Measurements from ENCODE around the gene AQP12B. TPM values are rescaled to one million over a fixed set of nuclear protein-coding genes. Genes with fewer than 3 reads are reported as not detected.
A peak's percentile ranks its signal among the peaks of the same experiment; 100 is the strongest.
"Not testable (repeated sequence)": the region's sequence is repeated elsewhere in the genome, so short reads cannot be mapped to it uniquely, and the experiment has no call there.

AQP12B gene, protein sequence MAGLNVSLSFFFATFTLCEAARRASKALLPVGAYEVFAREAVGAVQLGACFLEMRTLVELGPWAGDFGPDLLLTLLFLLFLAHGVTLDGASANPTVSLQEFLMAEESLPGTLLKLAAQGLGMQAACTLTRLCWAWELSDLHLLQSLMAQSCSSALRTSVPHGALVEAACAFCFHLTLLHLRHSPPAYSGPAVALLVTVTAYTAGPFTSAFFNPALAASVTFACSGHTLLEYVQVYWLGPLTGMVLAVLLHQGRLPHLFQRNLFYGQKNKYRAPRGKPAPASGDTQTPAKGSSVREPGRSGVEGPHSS
- total RNA-seq, result not detected in 2 replicates

DNA sequence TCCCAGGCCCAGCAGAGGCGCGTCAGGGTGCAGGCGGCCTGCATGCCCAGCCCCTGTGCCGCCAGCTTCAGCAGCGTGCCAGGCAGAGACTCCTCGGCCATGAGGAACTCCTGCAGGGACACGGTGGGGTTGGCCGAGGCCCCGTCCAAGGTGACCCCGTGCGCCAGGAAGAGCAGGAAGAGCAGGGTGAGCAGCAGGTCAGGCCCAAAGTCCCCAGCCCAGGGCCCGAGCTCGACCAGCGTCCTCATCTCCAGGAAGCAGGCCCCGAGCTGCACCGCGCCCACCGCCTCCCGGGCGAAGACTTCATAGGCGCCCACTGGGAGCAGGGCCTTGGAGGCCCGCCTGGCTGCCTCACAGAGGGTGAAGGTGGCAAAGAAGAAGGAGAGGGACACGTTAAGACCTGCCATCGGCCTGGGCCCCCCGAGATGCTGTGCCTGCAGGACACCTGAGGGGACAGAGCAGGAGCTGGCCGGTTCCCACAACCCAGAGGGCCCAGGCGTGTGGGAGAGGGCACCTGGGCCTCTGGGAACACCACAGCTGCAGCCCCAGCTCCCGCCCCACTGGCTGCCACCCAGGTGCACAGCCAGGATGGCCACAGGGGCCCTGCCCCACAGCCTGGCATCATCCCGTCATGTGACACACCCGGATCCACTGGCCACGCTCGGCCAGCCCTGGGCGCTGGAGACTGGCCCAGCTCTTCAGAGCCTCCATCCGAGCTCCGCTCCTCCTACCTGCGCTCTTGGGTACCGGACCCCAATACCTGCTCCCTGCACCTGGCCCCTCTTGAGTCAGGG, at the start of gene AQP12B:
TSS of gene AQP12B (minus strand) at position 455 of the 794 bp plus-strand sequence. CDS start at position 407, 48 bp downstream.
- intact Hi-C loops (cut with micrococcal nuclease); H3K36me3 Mint-ChIP-seq (ENCODE audit: low read depth); H3K4me1 Mint-ChIP-seq; H3K27ac Mint-ChIP-seq; H3K4me3 Mint-ChIP-seq; H3K9me3 Mint-ChIP-seq; H3K27me3 Mint-ChIP-seq: not testable (repeated sequence)
- peak; percentile 31 for DNase-seq

DNA sequence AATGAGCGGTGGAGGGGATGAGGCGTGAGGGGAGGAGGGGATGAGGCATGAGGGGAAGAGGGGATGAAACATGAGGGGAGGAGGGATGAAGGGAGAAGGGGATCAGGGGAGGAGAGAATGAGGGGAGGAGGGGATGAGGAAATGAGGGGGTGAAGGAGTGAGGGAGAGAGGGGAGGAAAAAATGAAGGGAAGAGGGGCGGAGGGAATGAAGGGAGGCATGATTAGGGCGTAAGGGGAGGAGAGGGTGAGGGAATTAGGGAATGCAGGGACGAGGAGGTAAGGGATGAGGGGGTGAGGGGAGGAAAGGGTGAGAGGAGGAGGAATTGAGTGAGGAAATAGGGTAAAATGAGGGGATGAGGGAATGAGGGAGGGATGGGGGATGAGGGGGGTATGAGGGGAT, 49.5 kb upstream of the AQP12B start:
- Mint-ChIP-seq H3K36me3 (ENCODE audit: low read depth) (no peaks in the 10 kb centered on the region), H3K27ac (no peak overlapping the region), H3K9me3 (no peaks in the 10 kb centered on the region), H3K4me1 (no peaks in the 10 kb centered on the region), H3K27me3 (no peaks in the 10 kb centered on the region), H3K4me3 (no peak overlapping the region)
- no peak for DNase-seq
- intact Hi-C loops (cut with micrococcal nuclease), result no loop called here

DNA sequence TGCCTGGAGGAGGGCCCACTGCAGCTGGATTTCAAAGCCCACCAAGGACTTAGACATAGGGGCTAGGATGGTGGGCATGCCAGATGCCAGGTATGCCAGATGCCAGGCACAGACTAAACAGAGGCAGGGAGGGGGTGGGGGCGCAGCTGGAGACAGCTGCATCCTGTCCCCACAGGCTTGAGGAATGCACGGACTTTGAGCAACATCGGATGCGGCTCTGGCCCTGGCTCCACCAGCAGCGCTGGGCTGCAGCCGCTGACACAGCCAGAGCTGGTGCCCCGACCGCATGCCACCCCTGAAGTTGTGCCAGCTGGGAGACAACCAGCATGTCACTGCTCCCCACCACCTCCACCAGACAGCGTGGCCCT, 48.5 kb upstream of the AQP12B start:
- Mint-ChIP-seq H3K4me3 (no peak overlapping the region), H3K9me3 (no peaks in the 10 kb centered on the region), H3K4me1 (no peaks in the 10 kb centered on the region), H3K36me3 (ENCODE audit: low read depth) (no peaks in the 10 kb centered on the region), H3K27me3 (no peaks in the 10 kb centered on the region), H3K27ac (no peak overlapping the region)
- DNase-seq, result no peak
- intact Hi-C loops (cut with micrococcal nuclease), result no loop called here

DNA sequence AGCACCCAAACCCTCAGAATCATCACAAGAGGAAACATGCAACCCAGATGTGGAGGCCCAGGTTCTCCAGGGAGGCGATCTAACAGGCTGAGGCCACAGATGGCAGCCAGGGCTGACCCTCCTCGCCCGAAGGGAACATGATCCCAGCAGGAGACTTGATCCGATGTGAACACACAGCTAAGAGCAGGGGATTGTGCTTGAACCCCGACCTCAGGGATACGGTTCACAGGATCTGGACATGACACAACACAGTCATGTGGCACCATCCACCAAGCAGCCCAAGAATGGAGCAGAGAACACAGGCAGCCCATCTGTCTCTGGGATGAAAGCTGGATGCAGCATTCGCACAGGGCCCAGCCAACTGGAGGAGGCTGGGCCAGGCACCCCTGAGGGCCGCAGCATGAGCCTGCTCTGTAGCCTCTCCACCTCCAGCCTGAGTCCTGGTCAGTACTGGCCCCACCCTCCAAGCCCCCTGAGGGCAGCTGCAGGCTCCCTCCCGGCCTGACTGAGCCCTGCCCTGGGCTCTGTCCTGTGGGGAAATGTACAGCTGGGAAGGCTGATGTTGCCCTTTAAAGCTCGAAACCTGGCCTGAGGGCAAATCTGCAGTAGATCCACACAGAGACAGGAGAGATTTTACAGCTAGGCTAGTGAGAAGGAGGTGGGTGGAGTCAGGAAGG, 48.0 kb upstream of the AQP12B start:
- intact Hi-C loops (cut with micrococcal nuclease), result no loop called here
- Mint-ChIP-seq H3K4me3 (no peak overlapping the region), H3K4me1 (no peaks in the 10 kb centered on the region), H3K27me3 (no peaks in the 10 kb centered on the region), H3K36me3 (ENCODE audit: low read depth) (no peaks in the 10 kb centered on the region), H3K27ac (no peak overlapping the region), H3K9me3 (no peaks in the 10 kb centered on the region)
- no peak for DNase-seq

DNA sequence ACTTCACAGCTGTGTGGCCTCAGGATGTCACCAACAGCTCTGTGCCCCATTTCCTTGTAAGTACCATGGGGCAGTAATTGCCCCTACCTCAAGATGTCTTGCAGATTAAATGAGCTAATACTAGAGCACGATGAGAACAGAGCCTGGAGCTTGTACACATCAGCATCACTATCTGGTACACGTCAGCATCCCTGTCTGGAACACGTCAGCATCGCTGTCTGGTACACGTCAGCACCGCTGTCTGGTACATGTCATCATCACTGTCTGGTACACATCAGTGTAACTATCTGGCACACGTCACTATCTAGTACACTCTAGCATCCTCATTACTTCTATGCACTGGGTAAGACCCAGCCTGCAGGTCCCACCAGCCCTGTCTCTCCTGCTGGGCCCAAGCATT, 46.1 kb upstream of the AQP12B start:
- Mint-ChIP-seq H3K9me3 (no peaks in the 10 kb centered on the region), H3K36me3 (ENCODE audit: low read depth) (no peaks in the 10 kb centered on the region), H3K4me3 (no peak overlapping the region), H3K27me3 (no peaks in the 10 kb centered on the region), H3K27ac (no peak overlapping the region), H3K4me1 (no peaks in the 10 kb centered on the region)
- intact Hi-C loops (cut with micrococcal nuclease), result no loop called here
- DNase-seq, result no peak

DNA sequence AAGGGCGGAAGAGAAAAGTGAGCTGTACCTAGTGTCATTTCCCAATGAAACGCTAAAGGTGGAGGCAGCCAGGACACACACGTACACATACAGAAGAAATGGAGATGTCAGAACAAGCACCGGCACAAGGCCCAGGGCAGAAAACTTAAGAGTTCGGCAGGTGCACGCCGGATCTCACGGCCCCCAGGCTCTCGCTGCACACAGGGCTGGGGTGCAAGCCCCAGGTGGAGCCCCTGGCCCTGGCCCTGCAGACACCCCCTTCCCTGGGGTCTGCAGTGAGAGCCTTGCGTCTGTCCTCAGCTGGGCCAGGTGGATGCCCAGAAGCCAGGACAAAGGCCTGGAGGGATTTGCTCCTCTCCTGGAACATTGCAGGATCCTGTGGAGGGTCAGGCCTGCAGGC, 45.7 kb upstream of the AQP12B start:
- H3K4me1 Mint-ChIP-seq, result no peaks in the 10 kb centered on the region
- intact Hi-C loops (cut with micrococcal nuclease), result no loop called here
- no peaks in the 10 kb centered on the region for H3K9me3 Mint-ChIP-seq
- H3K27me3 Mint-ChIP-seq, result no peaks in the 10 kb centered on the region
- DNase-seq, result no peak
- no peak overlapping the region for H3K4me3 Mint-ChIP-seq
- no peak overlapping the region for H3K27ac Mint-ChIP-seq
- H3K36me3 Mint-ChIP-seq (ENCODE audit: low read depth), result no peaks in the 10 kb centered on the region

DNA sequence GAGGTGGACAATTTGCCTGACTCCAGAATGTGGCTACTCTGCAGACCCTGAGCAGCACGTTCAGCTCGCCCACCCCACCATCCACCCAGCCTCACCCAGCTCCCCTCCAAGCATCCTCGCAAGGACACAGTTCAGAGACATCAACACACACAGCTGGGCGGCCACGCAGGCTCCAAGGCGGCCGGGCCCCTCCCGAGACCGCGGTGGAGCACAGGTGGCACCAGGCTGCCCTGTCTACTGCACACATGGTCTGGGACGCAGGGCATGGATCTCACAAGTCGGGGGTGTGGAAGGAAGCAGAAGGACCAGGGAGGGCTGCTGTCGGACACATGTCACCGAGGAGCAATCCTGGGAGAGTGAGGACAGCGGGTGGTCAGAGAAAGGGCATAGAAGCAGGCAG, 45.2 kb upstream of the AQP12B start:
- Mint-ChIP-seq H3K4me1 (no peaks in the 10 kb centered on the region), H3K27me3 (no peaks in the 10 kb centered on the region), H3K4me3 (no peak overlapping the region), H3K9me3 (no peaks in the 10 kb centered on the region), H3K36me3 (ENCODE audit: low read depth) (no peaks in the 10 kb centered on the region), H3K27ac (no peak overlapping the region)
- intact Hi-C loops (cut with micrococcal nuclease), result no loop called here
- no peak for DNase-seq

DNA sequence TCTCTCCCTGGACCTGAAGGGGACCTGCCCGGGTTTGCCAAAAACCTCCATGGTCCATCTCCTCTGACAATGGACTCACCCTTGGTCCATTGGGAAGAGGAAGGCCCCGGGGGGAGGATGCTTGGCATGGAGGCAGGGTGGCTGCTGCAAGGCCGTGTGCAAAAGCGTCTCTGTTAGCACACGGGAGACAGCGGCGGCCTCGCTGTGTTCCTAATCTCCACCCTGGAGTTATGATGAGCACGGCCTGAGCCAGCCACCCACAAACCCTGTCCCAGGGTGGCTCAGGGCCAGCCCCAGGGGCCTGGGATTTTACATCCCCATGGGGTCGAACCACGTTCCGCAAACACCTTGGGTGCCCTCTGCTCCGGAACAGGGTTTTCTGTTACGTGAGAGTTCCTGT, 44.8 kb upstream of the AQP12B start:
- DNase-seq, result no peak
- no peaks in the 10 kb centered on the region for H3K36me3 Mint-ChIP-seq (ENCODE audit: low read depth)

DNA sequence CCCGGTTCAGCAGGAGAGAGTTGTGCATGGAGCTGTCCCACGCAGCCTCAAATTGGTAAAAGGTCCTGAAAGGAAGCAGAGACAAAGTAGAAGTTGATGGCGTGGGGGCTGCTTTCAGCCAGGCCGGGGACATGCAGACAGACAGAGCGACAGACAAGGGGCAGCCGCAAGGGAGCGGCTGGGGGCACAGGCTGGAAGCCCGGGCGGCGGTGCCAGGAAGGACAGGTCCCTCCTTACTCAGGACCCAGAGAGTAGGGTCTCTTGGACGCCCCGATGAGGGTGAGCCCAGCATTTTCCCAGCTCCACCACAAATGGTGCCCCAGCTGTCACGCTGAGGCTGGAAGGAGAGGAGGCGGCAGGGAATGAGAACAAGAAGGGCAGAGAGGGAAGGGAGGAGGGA, 44.2 kb upstream of the AQP12B start:
- Mint-ChIP-seq H3K36me3 (ENCODE audit: low read depth) (no peaks in the 10 kb centered on the region), H3K27me3 (no peaks in the 10 kb centered on the region), H3K4me1 (no peaks in the 10 kb centered on the region), H3K27ac (no peak overlapping the region), H3K9me3 (no peaks in the 10 kb centered on the region), H3K4me3 (no peak overlapping the region)
- intact Hi-C loops (cut with micrococcal nuclease), result no loop called here
- DNase-seq, result no peak

More for the DNA sequence above, 44.8 kb upstream of the AQP12B start:
- Mint-ChIP-seq H3K4me1 (no peaks in the 10 kb centered on the region), H3K9me3 (no peaks in the 10 kb centered on the region), H3K27ac (no peak overlapping the region), H3K4me3 (no peak overlapping the region), H3K27me3 (no peaks in the 10 kb centered on the region)
- intact Hi-C loops (cut with micrococcal nuclease), result no loop called here

DNA sequence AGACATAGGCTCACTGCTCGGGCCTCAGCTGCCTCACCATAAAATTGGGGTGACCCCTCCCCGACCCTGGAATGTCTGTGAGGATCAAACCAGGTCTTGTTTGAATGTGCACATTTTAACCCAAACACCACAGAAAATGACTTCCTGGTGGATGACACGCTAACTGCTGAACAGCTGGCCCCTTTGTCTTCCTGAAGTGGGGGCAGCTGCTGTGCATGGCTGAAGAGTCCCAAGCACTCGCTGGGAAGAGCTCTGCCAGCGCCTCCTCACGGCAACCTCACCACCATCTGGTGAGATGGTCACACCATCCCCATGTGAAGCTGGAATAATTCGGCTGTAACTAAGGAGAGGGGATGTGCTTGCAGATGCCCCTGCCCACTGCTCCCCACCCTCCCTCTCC, 43.0 kb upstream of the AQP12B start:
- Mint-ChIP-seq H3K9me3 (no peaks in the 10 kb centered on the region), H3K4me1 (no peaks in the 10 kb centered on the region), H3K4me3 (no peak overlapping the region), H3K36me3 (ENCODE audit: low read depth) (no peaks in the 10 kb centered on the region), H3K27ac (no peak overlapping the region), H3K27me3 (no peaks in the 10 kb centered on the region)
- no peak for DNase-seq
- intact Hi-C loops (cut with micrococcal nuclease), result no loop called here

DNA sequence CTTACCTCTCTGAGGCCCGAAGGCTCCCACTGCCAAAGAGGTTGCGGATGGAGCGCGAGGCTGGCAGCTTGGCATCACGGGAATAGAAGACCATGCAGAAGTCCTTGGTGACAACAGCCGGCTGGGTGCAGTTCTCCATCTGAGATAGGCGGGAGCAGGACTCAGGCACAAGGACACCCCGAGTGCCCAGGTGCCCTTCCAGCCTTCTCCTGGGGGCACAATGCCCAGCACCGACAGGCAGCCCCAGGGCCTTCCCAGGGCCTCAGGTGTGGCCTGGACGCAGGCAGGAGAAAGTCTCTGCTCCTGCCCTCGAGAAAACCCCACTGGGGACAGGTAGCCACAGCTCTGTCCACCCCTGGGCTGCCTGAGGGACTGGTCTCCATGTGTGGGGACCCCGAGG, 42.6 kb upstream of the AQP12B start:
- H3K36me3 Mint-ChIP-seq (ENCODE audit: low read depth), result no peaks in the 10 kb centered on the region
- no peak for DNase-seq
- no peak overlapping the region for H3K27ac Mint-ChIP-seq
- intact Hi-C loops (cut with micrococcal nuclease), result no loop called here
- no peaks in the 10 kb centered on the region for H3K4me1 Mint-ChIP-seq
- no peaks in the 10 kb centered on the region for H3K9me3 Mint-ChIP-seq
- H3K4me3 Mint-ChIP-seq, result no peak overlapping the region
- H3K27me3 Mint-ChIP-seq, result no peaks in the 10 kb centered on the region

DNA sequence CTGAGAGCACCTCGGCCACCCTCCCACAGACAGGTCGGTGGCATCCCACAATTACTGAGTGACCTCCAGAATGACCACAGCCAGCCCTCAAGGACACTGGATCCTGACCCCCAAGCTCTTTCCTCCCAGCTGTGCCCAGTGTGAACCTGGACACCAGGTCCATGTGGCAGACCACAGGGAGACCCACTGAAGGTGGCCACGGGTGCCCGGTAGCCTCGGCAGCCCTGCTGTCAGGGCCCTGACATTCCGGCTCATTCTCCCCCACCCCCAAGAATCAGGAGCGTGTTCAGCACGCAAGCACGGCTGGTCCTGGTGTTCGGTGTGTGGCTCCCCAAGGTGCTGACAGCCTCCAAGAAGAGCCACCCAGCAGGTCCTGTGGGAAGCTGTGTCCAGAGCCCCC, 41.7 kb upstream of the AQP12B start:
- DNase-seq, result no peak
- no peaks in the 10 kb centered on the region for H3K4me1 Mint-ChIP-seq
- no peaks in the 10 kb centered on the region for H3K36me3 Mint-ChIP-seq (ENCODE audit: low read depth)
- H3K27me3 Mint-ChIP-seq, result no peaks in the 10 kb centered on the region
- H3K27ac Mint-ChIP-seq, result no peak overlapping the region
- no peak overlapping the region for H3K4me3 Mint-ChIP-seq
- no peaks in the 10 kb centered on the region for H3K9me3 Mint-ChIP-seq
- intact Hi-C loops (cut with micrococcal nuclease), result no loop called here

DNA sequence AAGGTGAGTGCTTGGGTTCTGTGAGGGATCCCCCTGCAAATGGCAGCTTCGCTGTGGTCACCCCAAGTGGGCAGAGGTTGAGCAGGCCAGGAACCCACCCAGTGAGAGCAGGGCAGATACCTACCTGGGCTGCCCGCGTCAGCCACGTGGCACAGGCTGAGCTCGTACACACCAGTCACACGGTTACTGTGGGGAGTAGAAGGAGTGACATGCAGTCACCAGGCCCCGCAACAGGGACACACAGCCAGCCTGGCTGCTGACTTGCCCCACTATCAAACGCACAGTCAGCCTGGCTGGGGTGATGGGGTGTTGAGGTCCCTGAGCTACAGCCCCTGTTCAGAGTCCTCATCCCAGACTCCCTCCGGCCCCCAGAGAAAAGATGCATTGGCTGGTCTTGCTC, 41.2 kb upstream of the AQP12B start:
- Mint-ChIP-seq H3K4me1 (no peaks in the 10 kb centered on the region), H3K27ac (no peak overlapping the region), H3K9me3 (no peaks in the 10 kb centered on the region), H3K36me3 (ENCODE audit: low read depth) (no peaks in the 10 kb centered on the region), H3K27me3 (no peaks in the 10 kb centered on the region), H3K4me3 (no peak overlapping the region)
- intact Hi-C loops (cut with micrococcal nuclease), result no loop called here
- no peak for DNase-seq
